NCI-H2196 treated with DMSO at 0.1 percent for 48 hours (cell line): ENCODE measurements around the gene EZR.
A peak's percentile ranks its signal among the peaks of the same experiment; 100 is the strongest.

Experiments used
- DNase-seq: peaks from one replicate; lab custom pipeline; 2025; ENCODE audit not compliant: unreplicated experiment; lab: John Stamatoyannopoulos, UW

Gene EZR

GRCh38 chr6:158780246-158780884 is 38.8 kb downstream of the EZR start:
- DNase-seq = no peak

DNA sequence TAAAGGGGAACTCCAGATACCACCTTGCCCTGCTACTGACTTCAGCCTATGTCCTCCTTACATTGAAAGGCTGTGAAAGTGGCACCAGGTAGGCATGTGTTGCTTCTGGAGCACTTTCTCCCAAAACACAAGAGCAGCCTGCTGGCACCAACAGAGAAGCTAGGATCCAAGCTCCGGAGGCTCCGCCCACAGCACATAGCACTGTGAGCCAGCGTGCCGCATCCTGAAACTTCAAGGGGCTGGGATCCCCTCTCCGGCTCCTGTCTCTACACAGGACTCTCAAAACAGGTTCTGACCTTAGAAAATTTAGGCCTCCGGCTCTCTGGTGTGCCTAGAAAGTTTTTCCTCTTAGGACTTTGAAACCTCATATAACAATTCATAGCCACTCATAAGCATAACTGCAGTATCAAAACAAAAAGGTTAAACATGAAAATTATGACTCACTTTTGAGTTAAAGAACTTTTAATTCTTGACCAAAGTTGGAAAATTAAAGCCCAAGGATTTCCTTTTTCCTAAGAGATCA is 41.1 kb downstream of the EZR start:
- DNase-seq = no peak

GRCh38 chr6:158777510-158777909 is 41.7 kb downstream of the EZR start:
- DNase-seq = no peak

DNA sequence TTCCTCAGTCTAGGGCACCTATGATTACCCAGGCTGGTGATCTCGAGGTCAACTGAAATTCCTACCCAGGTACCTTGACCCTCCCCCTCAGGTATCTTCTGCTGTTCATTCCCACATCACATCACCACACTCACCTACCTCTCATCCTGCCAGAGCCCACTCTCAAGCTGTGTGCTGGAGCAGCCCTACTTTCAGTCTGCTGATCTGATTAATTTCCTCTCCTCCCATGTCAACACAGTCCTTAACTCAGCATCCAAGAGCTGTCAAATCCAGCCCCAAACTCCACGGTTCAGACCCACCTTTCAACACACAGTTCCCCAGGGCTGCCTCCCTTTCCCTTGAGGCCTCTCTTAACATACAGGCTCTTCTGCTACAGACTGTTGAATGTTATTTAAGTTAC is 42.4 kb downstream of the EZR start:
- no peak for DNase-seq

DNA sequence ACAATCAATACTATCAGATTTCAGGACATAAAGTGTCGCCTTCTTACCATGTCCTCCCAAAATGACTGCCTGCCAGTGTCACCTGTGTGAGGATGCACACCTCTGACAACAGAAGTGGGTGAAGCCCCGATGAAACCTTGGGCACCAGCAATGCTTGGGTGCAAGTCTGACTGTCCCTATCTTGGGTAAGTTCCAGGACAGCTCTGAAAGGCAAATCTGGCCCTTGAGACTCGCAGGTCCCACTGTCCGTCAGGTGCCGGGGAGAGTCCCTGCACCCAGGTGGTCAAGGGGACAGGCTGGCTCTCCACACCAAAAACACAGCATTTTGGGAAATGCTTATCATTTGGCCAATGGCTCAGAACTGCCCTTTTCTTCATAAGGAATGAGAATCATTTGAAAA is 43.3 kb downstream of the EZR start:
- no peak for DNase-seq

DNA sequence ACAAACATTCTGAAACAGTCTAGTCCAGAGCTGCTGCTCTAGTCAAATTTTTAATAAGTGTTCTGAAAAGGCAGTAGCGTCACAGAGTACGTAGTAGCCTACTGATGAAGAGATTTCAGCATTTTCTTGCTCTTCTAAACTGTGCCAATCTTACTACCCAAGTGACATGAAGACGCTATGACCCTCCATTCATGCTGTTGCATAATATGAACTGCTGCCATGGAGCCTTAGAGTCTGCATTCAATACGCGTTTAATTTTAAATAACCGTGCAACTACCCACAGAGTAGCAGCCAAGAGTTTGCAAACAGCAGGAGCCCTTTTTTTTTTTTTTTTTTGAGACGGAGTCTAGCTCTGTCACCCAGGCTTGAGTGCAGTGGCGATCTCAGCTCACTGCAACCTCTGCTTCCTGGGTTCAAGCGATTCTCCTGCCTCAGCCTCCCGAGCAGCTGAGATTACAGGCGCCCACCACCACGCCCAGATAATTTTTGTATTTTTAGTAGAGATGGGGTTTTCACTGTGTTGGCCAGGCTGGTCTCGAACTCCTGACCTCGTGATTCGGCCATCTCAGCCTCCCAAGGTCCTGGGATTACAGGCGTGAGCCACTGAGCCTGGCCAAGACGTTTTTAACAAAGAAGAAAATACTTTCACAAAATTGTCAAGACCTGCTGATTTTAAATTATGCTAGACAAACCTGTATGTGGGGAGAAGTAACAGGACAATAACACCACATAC is 44.3 kb downstream of the EZR start:
- no peak for DNase-seq

- DNase-seq = no peak
Observed at GRCh38 chr6:158773581-158774449, 45.4 kb downstream of the EZR start.

DNA sequence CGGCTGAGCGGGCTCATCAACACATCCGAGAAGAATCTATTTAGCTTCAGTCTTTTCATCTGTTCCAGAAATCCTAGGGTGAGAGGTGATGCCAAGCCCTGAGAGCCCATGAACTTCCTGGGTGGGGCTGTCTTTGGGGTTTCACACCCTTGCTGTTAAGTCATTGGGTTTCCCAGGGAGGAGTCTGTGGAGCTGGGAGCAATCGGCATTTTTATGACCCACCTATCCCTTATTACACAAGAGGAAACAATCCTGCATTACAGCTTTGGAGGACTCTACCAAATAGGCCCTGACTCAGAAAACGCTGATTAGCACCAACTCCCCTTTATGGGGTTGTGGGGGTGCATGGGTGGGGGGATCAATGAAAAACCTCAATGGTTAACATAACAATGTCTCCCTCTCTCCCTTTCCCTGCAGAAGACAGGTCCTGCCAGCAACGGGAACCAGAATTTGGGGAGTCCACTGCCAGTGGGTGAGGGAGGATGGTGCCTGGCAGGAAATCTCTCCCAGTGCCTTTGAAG is 46.3 kb downstream of the EZR start:
- DNase-seq = no peak

- DNase-seq = no peak
Observed at GRCh38 chr6:158772172-158772571, 47.0 kb downstream of the EZR start.

DNA sequence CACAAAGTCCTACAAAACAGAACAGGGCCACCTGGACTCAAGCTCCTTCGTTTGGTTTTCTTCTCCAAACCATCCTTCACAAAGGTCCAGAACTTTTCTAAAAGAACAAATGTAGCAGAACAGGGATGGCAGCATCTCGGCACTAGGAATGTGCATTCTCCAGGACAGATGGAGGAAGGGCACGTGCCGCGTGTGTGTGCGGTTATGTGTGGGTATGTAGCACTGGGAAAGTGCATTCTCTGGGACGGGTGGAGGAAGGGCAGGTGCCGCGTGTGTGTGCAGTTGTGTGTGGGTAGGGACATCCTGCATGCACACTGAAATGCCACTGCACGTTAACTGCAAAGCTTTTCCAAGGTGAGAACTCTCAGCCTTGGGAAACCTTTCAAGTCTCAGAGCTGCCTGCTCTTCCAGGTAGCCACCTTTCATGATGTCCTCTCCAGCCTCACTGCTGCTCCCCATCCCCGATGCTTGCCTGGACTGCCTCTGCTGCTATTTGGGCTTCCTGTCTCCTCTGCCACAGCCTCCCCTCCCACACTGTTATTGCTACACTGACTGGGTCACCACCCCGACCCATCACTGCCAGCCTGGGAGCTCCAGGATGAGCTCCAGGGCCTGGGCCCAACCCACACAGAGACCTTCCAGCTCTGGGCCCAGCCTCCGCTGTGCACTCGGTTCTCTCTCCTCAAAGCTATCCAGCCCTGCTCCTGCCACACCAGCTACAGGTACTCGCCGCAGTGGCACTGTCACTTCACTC is 47.6 kb downstream of the EZR start:
- no peak for DNase-seq

DNA sequence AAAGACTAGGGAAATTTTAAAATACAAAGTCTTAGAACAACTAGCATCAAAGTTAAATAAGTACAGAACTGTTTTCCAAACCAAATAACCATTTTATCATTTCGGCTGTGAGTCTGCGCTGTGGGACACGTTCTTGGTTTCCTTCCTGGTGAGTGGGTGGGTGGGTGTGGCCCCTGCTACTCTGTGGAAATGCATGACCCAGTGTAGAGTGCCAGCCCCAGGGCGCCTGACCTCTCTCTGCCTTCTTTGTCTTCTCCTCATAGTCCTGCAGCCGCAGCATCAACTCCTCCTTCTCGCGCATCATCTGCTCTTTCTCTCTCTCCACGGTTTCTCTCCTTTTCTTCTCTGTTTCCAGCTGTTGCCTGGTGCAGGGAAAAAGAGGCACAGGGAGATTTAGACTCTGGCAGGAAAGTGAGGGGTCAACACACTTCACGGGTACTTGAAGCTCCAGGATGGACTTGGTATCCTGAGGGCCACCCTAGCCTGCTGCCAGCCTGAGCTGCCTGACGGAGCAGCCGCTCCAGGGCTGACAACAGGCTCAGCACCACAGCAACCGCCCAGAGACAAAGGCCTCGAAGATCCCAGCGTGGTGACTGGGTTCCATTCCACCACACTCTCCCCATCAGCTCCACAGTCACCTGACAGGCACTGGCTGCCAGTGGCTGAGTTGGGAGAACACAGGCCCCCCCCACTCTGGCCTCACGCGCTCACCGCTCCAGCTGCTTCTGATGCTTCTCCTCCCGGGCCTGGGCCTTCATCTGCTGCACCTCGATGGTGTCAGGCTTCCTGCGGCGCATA is 48.4 kb downstream of the EZR start:
- DNase-seq = no peak

DNA sequence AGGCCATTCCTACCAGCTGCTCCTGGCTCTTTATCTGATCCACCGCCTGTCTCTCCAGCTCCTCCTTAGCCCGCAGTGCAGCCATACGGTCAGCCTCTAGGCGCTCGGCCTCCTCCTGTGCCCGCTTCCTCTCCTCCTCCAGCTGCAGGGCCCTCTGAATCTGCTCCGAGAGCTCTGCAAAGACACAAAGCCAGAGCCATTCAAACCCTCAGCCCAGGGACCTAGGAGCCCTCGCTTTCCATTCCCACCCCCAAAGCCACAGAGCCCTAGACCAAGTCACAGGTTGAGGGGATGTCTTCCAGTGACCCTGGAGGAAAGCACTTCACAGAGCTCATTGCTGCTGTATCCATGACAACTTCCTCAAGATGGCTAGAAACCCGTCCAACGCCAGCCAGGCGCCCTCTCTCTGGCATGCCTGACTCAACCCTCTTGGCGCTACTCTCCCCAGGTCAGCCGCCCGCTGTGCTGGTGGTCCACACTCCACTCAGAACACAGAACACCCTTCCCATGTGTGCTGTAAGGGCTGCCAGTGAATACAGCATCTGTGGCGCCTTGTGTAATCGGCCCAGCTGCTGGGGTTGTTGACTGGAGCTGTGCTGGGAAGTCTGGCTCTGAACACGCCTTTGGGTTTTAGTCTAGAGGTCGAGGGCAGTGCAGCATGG is 49.3 kb downstream of the EZR start:
- DNase-seq = peak; percentile 57

GRCh38 chr6:158769234-158769770 is 49.9 kb downstream of the EZR start:
- DNase-seq = peak; percentile 75

DNA sequence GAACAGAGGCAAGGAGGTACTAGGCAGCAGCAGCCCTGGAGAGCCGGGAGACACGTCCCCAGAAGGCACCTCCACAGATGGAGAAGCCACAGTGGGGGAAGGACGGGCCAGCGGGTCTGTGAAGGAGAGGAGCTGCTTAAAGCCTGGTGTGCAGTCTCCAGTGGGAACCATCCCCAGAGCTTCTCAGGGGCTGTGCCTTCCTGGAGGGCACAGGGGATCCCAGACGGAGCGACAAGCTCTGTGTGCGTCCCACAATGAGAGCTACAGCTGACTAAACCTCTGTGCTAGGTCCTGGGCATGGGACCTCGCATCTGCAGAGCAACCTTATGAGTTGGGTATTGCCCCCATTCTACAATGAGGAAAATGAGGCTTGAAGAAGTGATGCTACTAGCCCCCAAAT is 50.7 kb downstream of the EZR start:
- no peak for DNase-seq

DNA sequence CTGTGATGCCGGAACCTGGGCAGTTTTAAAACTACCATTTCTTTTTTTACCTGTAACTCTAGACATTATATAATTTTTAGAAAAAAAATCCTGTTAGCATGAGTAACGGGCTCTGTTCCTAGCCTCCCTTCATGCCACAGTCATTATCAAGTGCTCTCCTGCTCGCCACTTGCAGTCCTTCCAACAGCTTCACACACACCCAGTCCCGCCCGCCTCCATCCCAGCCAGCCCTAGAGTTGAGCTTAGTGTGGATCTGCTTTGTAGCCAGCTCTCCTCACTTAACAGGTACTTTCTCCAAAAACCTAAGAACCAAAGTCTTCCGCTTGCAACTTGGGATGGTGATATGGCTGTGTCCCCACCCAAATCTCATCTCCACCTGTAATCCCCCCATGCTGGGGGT is 51.5 kb downstream of the EZR start:
- DNase-seq = no peak

GRCh38 chr6:158766621-158767455 is 52.3 kb downstream of the EZR start:
- no peak for DNase-seq

DNA sequence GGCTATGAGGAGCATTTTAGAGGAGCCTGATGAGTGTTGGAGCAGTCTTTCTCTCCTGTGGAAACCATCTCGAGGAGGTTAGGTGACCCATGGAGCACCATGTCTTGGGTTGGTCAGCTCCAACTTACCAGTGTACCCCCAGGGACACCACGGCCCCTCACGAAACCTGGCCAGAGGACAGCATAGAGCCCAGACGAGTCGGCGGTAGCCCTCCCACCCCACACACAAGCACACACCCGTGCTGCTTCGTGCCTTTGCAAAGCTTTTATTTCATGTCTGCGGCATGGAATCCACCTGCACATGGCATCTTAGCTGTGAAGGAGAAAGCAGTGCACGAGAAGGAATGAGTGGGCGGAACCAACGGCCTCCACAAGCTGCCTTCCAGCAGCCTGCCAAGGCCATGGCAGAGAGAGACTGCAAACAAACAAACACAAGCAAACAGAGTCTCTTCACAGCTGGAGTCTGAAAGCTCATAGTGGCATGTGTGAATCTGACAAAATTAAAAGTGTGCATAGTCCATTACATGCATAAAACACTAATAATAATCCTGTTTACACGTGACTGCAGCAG is 53.6 kb downstream of the EZR start:
- DNase-seq = no peak

DNA sequence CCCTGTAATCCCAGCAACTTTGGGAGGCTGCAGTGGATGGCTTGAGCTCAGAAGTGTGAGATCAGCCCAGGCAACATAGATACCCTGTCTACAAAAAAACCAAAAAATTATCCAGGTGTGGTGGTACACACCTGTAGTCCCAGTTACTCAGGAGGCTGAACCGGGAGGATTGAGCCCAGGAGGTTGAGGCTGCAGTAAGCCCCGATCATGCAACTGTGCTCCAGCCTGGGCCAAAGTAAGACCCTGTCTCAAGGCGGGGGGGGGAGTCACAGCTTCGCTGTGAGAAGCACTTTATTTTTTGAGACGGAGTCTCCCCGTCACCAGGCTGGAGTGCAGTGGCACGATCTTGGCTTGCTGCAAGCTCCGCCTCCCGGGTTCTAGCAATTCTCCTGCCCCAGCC is 54.2 kb downstream of the EZR start:
- DNase-seq = no peak
